ENCODE measurements around the gene CHD9NB. TPM values are rescaled to one million over a fixed set of nuclear protein-coding genes. Genes with fewer than 3 reads are reported as not detected.

Gene CHD9NB
- total RNA-seq, 1 experiment from 2014 or later: 6.4 TPM

GRCh38 chr16:53090286-53090590 is 37.5 kb upstream of the CHD9NB start:
- DNase-seq: no peak
- no peak overlapping the region for H3K27ac Mint-ChIP-seq (ENCODE audit: unreplicated experiment)
- no peaks in the 10 kb centered on the region for H3K27me3 Mint-ChIP-seq (ENCODE audit: unreplicated experiment)
- no peak for TF ChIP-seq CTCF (IDR thresholded peaks at IDR 0.05; ENCODE audit: unreplicated experiment)
- intact Hi-C loops (cut with micrococcal nuclease; ENCODE audit: unreplicated experiment): no loop called here
- H3K4me1 Mint-ChIP-seq (ENCODE audit: low read depth, unreplicated experiment): peaks cover 24% of the 10 kb centered on the region
- no peaks in the 10 kb centered on the region for H3K36me3 Mint-ChIP-seq (ENCODE audit: insufficient read depth, unreplicated experiment)
- CTCF ChIA-PET: no interaction called here
- no peak overlapping the region for H3K4me3 Mint-ChIP-seq (ENCODE audit: low read depth, unreplicated experiment)
- H3K9me3 Mint-ChIP-seq (ENCODE audit: low read depth, unreplicated experiment): no peaks in the 10 kb centered on the region
- no TSS peak for BruUV-seq (replicated peaks)

- H3K27me3 Mint-ChIP-seq (ENCODE audit: unreplicated experiment): no peaks in the 10 kb centered on the region
- peaks cover 19% of the 10 kb centered on the region for H3K4me1 Mint-ChIP-seq (ENCODE audit: low read depth, unreplicated experiment)
- H3K4me3 Mint-ChIP-seq (ENCODE audit: low read depth, unreplicated experiment): no peak overlapping the region
Observed at GRCh38 chr16:53089434-53090285, 37.0 kb upstream of the CHD9NB start.

GRCh38 chr16:53087101-53087500 is 34.4 kb upstream of the CHD9NB start:
- Mint-ChIP-seq H3K4me3 (ENCODE audit: low read depth, unreplicated experiment) (no peak overlapping the region), H3K4me1 (ENCODE audit: low read depth, unreplicated experiment) (peaks cover 22% of the 10 kb centered on the region), H3K27me3 (ENCODE audit: unreplicated experiment) (no peaks in the 10 kb centered on the region), H3K9me3 (ENCODE audit: low read depth, unreplicated experiment) (no peaks in the 10 kb centered on the region), H3K36me3 (ENCODE audit: insufficient read depth, unreplicated experiment) (no peaks in the 10 kb centered on the region), H3K27ac (ENCODE audit: unreplicated experiment) (no peak overlapping the region)
- DNase-seq: no peak
- TF ChIP-seq CTCF (IDR thresholded peaks at IDR 0.05; ENCODE audit: unreplicated experiment): no peak
- intact Hi-C loops (cut with micrococcal nuclease; ENCODE audit: unreplicated experiment): no loop called here
- CTCF ChIA-PET: no interaction called here
- BruUV-seq (replicated peaks): no TSS peak

More at GRCh38 chr16:53089434-53090285, 37.0 kb upstream of the CHD9NB start:
- no peaks in the 10 kb centered on the region for H3K36me3 Mint-ChIP-seq (ENCODE audit: insufficient read depth, unreplicated experiment)
- no peak for TF ChIP-seq CTCF (IDR thresholded peaks at IDR 0.05; ENCODE audit: unreplicated experiment)
- H3K27ac Mint-ChIP-seq (ENCODE audit: unreplicated experiment): no peak overlapping the region
- no peaks in the 10 kb centered on the region for H3K9me3 Mint-ChIP-seq (ENCODE audit: low read depth, unreplicated experiment)
- no peak for DNase-seq
- intact Hi-C loops (cut with micrococcal nuclease; ENCODE audit: unreplicated experiment): no loop called here
- CTCF ChIA-PET: no interaction called here
- no TSS peak for BruUV-seq (replicated peaks)

GRCh38 chr16:53085931-53086421 is 33.3 kb upstream of the CHD9NB start:
- DNase-seq: no peak
- no peaks in the 10 kb centered on the region for H3K27me3 Mint-ChIP-seq (ENCODE audit: unreplicated experiment)
- no peaks in the 10 kb centered on the region for H3K9me3 Mint-ChIP-seq (ENCODE audit: low read depth, unreplicated experiment)
- no peak for TF ChIP-seq CTCF (IDR thresholded peaks at IDR 0.05; ENCODE audit: unreplicated experiment)
- intact Hi-C loops (cut with micrococcal nuclease; ENCODE audit: unreplicated experiment): no loop called here
- no TSS peak for BruUV-seq (replicated peaks)
- H3K4me1 Mint-ChIP-seq (ENCODE audit: low read depth, unreplicated experiment): peaks cover 18% of the 10 kb centered on the region
- H3K4me3 Mint-ChIP-seq (ENCODE audit: low read depth, unreplicated experiment): no peak overlapping the region
- no peak overlapping the region for H3K27ac Mint-ChIP-seq (ENCODE audit: unreplicated experiment)
- no peaks in the 10 kb centered on the region for H3K36me3 Mint-ChIP-seq (ENCODE audit: insufficient read depth, unreplicated experiment)
- CTCF ChIA-PET: interaction anchor here (0.9 kb wide), 1 partner anchor 13 kb away, joined by 3 read pairs; no protein-coding TSS in a partner anchor

Measured in Calu3 (cell line).